GM18505 (cell line): Measurements from ENCODE around the gene ZBTB16.

Source experiments
- ATAC-seq: cut with Tn5 transposase; IDR thresholded peaks from one replicate; pipeline ENCODE4 v1.9.1; 2021; ENCODE audit not compliant: unreplicated experiment
- POLR2A ChIP-seq: IDR thresholded peaks from 4 replicates; pipeline ENCODE4 v1.6.1; 2011; ENCODE audit warnings: borderline replicate concordance; ENCODE audit not compliant: insufficient read depth, insufficient read length; ENCODE audit errors: extremely low read depth

Gene ZBTB16

GRCh38 chr11:114147375-114148012 is 88.0 kb downstream of the ZBTB16 start:
- no peak for TF ChIP-seq POLR2A
- ATAC-seq = no peak

DNA sequence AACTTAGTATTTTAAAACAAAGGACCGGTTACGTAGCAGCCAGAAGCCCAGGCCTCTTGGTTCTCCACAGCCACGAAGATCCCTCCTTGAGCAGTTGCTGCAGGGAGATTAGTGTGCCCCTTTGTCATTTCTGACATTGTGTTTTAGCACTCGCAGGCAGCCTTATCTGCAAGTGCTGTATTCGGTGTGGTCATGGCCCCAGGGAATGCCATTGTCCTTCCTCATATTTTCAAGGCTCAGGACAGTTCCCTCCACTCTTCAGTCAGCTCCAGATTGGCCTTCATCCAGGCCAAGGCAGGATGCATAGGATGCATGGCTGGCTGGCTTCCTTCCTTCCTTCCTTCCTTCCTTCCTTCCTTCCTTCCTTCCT is 88.5 kb downstream of the ZBTB16 start:
- TF ChIP-seq POLR2A = no peak
- ATAC-seq = no peak

DNA sequence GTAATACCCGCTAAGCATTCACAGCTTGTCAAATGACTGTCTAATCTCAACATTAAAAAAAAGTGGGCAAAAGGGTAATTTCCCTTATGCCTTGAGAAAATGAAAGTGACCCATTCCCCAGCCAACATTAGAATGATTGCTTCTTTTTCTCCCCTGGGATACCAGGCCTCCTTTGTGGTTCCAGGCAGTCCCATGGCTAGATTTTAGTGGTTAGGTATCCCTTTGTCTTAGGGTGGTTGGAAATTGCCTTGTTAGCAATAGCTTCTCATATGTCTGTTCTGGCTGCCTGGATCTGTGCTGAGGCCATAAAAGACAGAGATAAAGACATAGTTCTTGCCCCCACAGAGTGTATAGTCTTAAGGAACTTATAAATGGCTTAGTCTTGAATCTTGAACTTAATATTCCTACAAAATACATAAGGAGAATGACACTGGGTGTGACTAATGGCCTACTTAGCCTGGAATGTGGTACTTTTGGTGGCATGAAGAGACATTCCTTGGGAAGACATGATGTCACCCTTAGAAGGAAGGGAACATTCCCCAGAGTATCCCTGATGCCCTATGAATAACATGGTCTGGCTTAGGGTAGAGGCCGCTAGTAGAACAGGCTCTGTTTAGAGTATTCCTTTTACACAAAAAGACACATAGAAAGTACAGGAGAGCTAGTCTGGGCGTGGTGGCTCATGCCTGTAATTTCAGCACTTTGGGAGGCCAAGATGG is 90.3 kb downstream of the ZBTB16 start:
- TF ChIP-seq POLR2A = no peak
- ATAC-seq = no peak

DNA sequence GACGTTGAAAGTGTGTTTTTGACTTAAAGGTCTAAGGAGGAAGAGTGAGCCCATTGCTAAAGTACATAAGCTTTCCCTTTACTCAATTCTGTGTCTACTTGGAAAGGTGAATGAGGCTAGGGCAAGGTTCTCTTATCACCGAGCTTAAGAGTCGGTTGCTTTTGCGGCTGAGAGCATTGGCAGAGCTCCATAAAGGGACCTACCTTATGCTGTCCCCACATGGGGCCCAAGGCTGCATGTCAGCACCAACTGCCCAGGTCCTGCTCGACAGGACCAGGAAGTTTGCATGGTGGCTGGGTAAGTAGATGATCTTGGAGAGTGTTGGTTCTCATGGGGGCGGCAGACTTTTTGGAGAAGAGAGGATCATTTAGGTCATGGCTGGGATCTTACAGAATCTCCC is 91.2 kb downstream of the ZBTB16 start:
- no peak for ATAC-seq
- TF ChIP-seq POLR2A = no peak

GRCh38 chr11:114151631-114152030 is 92.1 kb downstream of the ZBTB16 start:
- ATAC-seq = no peak
- TF ChIP-seq POLR2A = no peak

DNA sequence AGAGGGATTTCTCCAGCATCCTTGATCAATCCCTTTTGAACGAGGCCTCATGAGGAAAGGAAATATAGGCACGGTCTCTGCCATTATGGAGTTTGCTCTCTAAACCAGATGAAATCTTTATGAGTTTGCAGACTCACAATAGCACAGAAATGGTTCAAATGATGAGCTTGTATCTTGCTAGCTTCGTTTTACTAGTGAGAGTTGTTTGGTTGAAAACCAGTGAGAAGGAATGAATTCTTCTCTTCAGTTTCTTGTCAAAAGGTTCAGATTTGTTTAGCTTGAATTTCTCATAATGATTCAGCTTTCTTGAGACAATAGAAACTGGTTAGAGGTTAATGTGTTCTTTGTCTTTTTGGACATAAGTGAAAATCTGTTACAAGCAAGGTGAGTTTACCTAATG is 92.7 kb downstream of the ZBTB16 start:
- TF ChIP-seq POLR2A = no peak
- ATAC-seq = no peak

DNA sequence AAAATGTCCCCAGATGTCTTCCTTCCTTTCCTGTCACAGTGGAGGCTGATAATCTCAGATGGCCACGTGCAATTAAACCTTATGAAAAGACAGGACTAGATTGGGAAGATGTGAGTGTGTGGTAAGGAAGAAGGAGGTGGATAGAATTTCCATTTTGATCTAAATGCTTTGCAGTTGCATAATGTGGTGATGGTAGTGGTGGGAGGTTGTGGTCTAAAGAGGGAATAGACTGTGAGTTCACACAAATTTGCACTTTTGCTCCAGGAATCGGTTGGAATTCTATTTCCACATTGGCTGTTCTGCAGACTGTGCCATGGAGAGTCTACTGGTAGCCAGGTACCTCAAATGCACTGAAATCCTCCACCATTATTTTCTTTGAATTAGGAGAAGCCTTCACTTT is 93.3 kb downstream of the ZBTB16 start:
- ATAC-seq = no peak
- TF ChIP-seq POLR2A = no peak

- no peak for ATAC-seq
- no peak for TF ChIP-seq POLR2A
Measured at GRCh38 chr11:114153224-114153623, 93.7 kb downstream of the ZBTB16 start.

GRCh38 chr11:114154271-114155047 is 94.9 kb downstream of the ZBTB16 start:
- ATAC-seq = no peak
- no peak for TF ChIP-seq POLR2A

DNA sequence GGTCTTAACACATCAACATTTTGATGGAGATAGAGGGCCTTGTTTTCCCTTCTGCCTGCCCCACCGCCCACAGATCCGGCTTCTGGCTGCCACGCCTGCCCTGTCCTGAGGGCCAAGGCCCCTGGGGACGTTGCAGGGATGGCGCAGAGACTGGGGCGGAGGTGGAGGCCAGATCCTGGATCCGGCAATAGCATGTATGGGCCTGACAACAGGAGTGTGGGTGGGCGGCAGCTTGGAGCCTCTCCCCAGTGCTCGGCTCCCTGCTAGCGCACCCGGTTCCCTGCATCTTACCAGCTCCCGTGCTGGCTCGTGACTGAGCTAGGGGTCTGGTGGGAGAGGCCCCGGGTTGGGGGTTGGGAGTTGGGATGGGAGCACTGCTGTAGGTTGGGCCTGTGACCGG is 95.6 kb downstream of the ZBTB16 start:
- no peak for ATAC-seq
- TF ChIP-seq POLR2A = no peak

DNA sequence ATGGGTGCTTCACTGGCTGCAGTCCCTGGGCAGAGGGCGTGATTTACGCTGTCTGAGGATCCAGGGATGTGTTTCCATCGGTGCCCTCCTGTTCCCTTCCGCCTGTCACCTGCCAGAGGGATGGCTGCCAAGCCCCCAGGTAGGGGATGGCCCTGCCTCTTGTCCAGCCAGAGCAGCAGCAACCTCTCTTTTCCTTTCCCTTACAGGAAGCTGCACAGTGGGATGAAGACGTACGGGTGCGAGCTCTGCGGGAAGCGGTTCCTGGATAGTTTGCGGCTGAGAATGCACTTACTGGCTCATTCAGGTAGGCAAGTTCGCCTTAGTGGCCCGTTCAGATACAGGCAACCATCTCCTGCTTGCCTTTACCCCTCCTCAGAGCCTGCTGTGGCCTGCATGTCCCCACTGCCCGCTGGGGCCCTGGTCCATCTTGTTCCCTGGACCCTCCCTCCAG is 96.6 kb downstream of the ZBTB16 start:
- TF ChIP-seq POLR2A = no peak
- no peak for ATAC-seq

- TF ChIP-seq POLR2A = no peak
- no peak for ATAC-seq
Measured at GRCh38 chr11:114156782-114157181, 97.3 kb downstream of the ZBTB16 start.

- no peak for TF ChIP-seq POLR2A
- ATAC-seq = no peak
Measured at GRCh38 chr11:114157476-114158050, 98.1 kb downstream of the ZBTB16 start.
